BLaER1 (cell line): Measurements from ENCODE around the gene SYTL3.
A peak's percentile ranks its signal among the peaks of the same experiment; 100 is the strongest.

Experiments
- H3K27ac ChIP-seq: shearing (Covaris generic); formaldehyde crosslinking; 2 replicates; pipeline ENCODE4 v1.8.1; 2022
- H3K27me3 ChIP-seq: shearing (Covaris generic); formaldehyde crosslinking; 2 replicates; pipeline ENCODE4 v1.8.1; 2022
- H3K36me3 ChIP-seq: shearing (Covaris generic); formaldehyde crosslinking; 2 replicates; pipeline ENCODE4 v1.8.1; 2022
- H3K4me1 ChIP-seq: shearing (Covaris generic); formaldehyde crosslinking; 2 replicates; pipeline ENCODE4 v1.8.1; 2022
- H3K4me2 ChIP-seq: shearing (Covaris generic); formaldehyde crosslinking; 2 replicates; pipeline ENCODE4 v1.8.1; 2022
- H3K4me3 ChIP-seq: shearing (Covaris generic); formaldehyde crosslinking; 2 replicates; pipeline ENCODE4 v1.8.1; 2022
- H3K9ac ChIP-seq: shearing (Covaris generic); formaldehyde crosslinking; 2 replicates; pipeline ENCODE4 v1.8.1; 2022
- H3K9me3 ChIP-seq: shearing (Covaris generic); formaldehyde crosslinking; 2 replicates; pipeline ENCODE4 v1.8.1; 2022
- H4K20me1 ChIP-seq: shearing (Covaris generic); formaldehyde crosslinking; 2 replicates; pipeline ENCODE4 v1.8.1; 2022
- Cebpa-rat ChIP-seq: shearing (Covaris generic); IDR thresholded peaks from 2 replicates; pipeline ENCODE4 v1.8.1; 2022

The SYTL3 gene

DNA sequence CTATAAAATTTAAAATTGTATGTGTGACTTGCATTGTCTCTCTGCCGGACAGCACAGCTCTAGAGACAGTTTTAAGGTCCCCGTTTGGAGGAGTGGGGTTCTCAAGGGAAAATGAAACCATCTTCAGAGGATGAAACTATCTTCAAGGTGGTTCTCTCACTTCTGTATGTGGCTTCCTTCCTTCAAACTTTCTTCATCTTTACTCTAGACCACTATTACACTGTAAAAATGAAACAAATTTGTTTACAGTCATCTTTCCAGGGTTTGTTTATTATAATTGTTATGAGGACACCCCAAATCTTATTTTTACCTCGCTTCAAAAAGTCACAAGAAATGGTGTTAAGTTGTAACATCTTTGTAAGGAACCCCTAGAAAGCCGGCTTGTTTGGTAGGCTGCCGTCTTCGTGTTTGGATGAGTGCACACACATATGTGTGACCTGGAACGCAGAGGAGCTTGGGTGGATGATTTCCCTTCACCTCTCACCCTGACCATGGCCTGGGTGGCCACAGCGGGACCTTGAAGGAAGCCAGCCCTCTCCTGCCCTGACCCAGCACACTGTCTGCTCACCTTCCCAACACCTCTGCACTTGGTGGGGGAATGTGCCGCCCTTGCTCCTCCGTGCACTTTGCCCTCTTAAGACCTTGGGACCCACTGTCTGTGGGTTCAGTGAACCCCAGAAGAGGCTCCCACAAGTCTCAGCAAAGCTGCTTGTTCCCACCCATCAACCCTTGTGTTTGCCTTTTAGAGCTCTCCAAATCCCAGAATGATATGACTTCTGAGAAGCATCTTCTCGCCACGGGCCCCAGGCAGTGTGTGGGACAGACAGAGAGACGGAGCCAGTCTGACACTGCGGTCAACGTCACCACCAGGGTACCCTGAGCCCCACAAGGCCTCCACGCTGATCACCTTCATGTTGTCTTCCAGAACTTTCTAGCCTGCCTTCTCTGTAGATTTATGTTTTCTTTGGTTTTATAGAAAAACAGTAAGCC lies 67.8 kb downstream of the SYTL3 start:
- Histone ChIP-seq H3K4me3 (no peak overlapping the region), H3K9me3 (no peaks in the 10 kb centered on the region), H4K20me1 (no peaks in the 10 kb centered on the region), H3K27me3 (no peaks in the 10 kb centered on the region), H3K9ac (no peak overlapping the region), H3K36me3 (no peaks in the 10 kb centered on the region), H3K4me2 (peak overlapping the region; percentile 33), H3K27ac (no peak overlapping the region), H3K4me1 (peaks cover 55% of the 10 kb centered on the region)
- TF ChIP-seq Cebpa-rat: no peak

DNA sequence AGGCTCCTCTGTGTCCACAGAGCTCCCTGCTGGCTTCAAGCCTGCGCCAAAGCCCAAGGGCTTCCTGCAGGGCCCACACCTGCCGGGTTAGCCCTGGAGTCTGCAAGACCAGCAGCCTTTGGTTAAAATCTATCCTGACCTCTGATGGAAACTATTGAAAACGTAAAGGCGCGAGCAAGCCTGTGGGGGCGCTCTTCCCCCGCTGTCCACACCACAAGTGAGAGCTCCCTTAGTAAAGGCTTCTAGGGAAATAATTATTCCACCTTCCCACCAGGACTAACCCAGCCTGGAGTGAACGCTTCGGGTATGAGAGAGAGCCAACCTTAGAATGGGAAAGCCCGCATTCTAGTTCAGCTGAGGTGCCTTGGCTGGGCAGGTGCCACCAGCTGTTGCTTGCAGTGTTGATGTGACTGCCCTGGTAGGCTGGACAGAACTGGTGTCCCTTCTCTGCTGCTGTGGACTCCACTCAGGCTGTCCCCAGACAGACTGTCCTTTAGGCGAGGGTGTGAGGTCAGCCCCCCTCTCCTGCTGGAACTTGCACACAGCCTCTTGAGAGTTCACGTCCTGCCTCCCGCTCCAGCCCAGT lies 68.7 kb downstream of the SYTL3 start:
- no peak overlapping the region for H3K27ac ChIP-seq

DNA sequence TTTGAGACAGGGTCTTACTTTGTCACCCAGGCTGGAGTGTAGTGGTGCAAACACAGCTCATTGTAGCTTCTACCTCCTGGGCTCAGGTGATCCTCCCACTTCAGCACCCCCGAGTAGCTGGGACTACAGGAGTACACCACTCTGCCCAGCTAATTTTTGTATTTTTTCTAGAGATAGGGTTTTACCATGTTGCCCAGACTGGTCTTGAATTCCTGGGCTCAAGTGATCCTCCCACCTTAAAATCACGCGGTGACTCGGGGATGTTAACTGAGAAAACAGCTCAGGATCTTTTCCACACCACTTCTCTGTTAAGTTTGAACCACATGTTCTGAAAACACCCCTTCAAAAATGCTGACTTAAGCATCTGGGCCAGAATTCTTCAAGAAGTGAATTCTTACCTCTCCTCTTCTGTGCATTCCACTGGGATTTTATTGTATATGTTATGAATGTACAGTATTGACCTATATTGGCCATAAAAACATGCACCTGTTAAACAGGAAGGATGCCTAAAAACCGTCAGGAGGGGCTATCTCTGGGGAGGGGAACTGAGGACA lies 72.4 kb downstream of the SYTL3 start:
- Histone ChIP-seq H3K36me3 (no peaks in the 10 kb centered on the region), H3K4me2 (0 out of 2 replicates have a peak overlapping the region, but pooled peaks have one; percentile 7), H3K4me3 (no peak overlapping the region), H3K27ac (no peak overlapping the region), H3K4me1 (peaks cover 27% of the 10 kb centered on the region), H3K9ac (no peak overlapping the region), H3K9me3 (no peaks in the 10 kb centered on the region), H3K27me3 (no peaks in the 10 kb centered on the region), H4K20me1 (no peaks in the 10 kb centered on the region)
- TF ChIP-seq Cebpa-rat: no peak

More for the DNA sequence above, 68.7 kb downstream of the SYTL3 start:
- Histone ChIP-seq H3K9me3 (no peaks in the 10 kb centered on the region), H3K27me3 (no peaks in the 10 kb centered on the region), H3K9ac (no peak overlapping the region), H3K4me3 (no peak overlapping the region), H3K4me2 (no peak overlapping the region), H3K4me1 (peaks cover 58% of the 10 kb centered on the region), H4K20me1 (no peaks in the 10 kb centered on the region), H3K36me3 (no peaks in the 10 kb centered on the region)
- TF ChIP-seq Cebpa-rat: no peak

DNA sequence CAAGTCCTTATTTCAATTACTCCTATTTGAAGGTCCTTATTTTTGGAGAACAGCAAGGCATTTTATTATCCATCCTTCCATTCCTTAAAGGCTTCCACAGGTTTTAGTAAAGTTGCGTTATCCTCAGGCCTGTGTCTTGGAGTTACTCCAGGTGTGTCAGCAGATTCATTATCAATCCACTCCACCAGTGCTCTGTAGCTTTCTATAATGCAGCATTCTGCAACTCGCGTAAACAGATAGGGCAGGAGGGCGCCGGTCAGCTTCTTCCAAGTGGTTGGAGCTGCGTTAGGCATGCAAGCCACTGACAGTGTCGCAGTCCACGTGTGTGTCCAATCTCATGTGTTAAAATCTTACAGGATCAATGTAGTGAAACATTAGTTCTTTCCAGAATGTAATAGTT lies 75.8 kb downstream of the SYTL3 start:
- Histone ChIP-seq H3K9me3 (peaks cover 21% of the 10 kb centered on the region), H3K4me3 (no peak overlapping the region), H3K27me3 (no peaks in the 10 kb centered on the region), H3K27ac (no peak overlapping the region), H3K9ac (no peak overlapping the region), H4K20me1 (no peaks in the 10 kb centered on the region), H3K36me3 (no peaks in the 10 kb centered on the region), H3K4me2 (no peak overlapping the region), H3K4me1 (peaks cover 12% of the 10 kb centered on the region)
- TF ChIP-seq Cebpa-rat: no peak

DNA sequence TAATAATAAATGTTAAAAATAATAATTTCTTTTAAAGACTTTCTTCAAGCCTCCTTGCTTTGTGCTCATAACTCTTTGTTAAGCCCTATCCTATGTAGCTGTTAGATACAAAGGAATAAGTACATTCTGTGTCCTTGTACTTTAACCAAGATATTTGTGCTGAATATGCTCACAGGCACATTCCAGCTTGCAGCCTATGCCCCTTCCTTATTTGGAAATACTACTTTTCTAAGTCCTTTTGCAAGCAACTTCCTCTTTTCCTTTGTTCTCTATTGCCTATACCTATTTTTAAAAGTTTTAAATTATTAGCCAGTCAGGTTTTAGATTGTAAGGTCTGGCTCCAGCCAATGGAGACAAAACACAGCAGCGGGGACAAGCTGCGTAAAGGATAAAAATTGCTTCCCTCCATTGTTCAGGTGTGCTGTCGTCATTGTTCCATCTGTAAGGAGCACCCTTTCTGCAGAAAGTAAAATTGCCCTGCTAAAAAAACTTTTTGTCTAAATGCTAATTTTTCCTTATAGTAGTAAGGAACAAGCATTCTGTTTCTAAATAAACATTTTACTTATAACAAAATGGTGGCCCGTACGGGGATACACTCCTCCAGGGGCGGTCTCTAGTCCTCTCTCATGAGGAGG lies 80.2 kb downstream of the SYTL3 start:
- H4K20me1 ChIP-seq: no peaks in the 10 kb centered on the region
- no peaks in the 10 kb centered on the region for H3K27me3 ChIP-seq
- H3K9ac ChIP-seq: no peak overlapping the region
- no peaks in the 10 kb centered on the region for H3K36me3 ChIP-seq
- H3K4me3 ChIP-seq: no peak overlapping the region
- H3K4me2 ChIP-seq: no peak overlapping the region
- no peak for TF ChIP-seq Cebpa-rat
- no peaks in the 10 kb centered on the region for H3K4me1 ChIP-seq
- H3K27ac ChIP-seq: no peak overlapping the region
- H3K9me3 ChIP-seq: peaks cover 56% of the 10 kb centered on the region

DNA sequence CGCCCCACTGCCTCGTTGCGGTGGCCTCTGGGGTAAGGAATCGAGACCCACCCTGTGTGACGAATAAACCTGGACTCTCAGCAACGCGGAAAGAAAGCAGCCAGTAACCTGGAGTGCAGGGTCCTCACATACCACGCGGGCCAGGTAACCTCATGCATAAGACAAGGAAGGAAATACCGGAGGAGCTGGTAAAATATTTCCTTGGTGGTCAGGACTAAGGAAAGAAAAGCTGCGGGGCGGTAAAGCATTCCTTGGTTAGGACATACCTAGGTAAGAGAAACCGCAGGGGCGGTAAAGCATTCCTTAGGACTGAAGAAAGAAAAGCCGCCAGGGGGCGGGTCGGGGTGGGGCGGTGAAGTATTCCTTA lies 80.7 kb downstream of the SYTL3 start:
- TF ChIP-seq Cebpa-rat: no peak
- Histone ChIP-seq H3K27ac (no peak overlapping the region), H3K36me3 (no peaks in the 10 kb centered on the region)

GRCh38 chr6:158735009-158735408 lies 85.2 kb downstream of the SYTL3 start:
- Histone ChIP-seq H3K9ac (no peak overlapping the region), H3K27ac (no peak overlapping the region), H3K4me3 (no peak overlapping the region), H3K4me1 (no peaks in the 10 kb centered on the region), H3K4me2 (no peak overlapping the region), H3K9me3 (peaks cover 62% of the 10 kb centered on the region), H4K20me1 (no peaks in the 10 kb centered on the region), H3K36me3 (no peaks in the 10 kb centered on the region), H3K27me3 (no peaks in the 10 kb centered on the region)
- no peak for TF ChIP-seq Cebpa-rat

More for the DNA sequence above, 80.7 kb downstream of the SYTL3 start:
- H3K9me3 ChIP-seq: peaks cover 56% of the 10 kb centered on the region
- no peaks in the 10 kb centered on the region for H4K20me1 ChIP-seq
- no peak overlapping the region for H3K4me3 ChIP-seq
- H3K9ac ChIP-seq: no peak overlapping the region
- no peaks in the 10 kb centered on the region for H3K27me3 ChIP-seq
- no peak overlapping the region for H3K4me2 ChIP-seq
- no peaks in the 10 kb centered on the region for H3K4me1 ChIP-seq

DNA sequence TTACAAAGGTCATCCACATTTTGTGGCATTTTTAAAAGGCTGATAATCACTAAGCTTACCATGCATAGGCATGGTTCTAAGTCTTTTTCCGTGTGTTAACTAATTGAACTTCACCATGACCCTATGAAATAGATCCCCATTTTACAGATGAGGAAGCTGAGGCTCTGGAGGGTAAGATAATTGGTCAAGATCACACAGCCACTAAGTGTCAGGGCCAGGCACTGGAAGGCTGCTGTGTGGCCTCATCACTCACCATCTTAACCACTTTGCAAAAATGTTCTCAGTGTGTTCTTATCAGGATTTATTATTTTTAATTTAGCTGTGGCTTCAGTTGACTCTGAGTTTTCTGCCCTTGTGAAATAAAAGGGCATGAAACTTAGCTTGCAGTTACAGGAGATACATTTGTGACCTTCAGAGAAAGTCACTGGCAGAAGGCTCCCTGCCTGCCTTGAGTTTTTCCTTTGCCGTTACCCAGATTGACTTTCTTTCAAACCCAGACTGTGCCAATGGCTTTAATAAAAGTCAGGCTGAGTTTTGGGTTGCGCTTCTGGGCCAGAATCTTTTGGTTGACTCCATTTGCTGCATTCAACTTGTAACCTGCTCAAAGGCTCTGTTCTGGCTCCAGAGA lies 87.3 kb downstream of the SYTL3 start:
- Histone ChIP-seq H3K27me3 (no peaks in the 10 kb centered on the region), H3K36me3 (no peaks in the 10 kb centered on the region), H3K4me2 (no peak overlapping the region), H3K4me1 (no peaks in the 10 kb centered on the region), H3K9me3 (peaks cover 56% of the 10 kb centered on the region), H3K9ac (no peak overlapping the region), H3K4me3 (no peak overlapping the region), H3K27ac (no peak overlapping the region), H4K20me1 (no peaks in the 10 kb centered on the region)
- TF ChIP-seq Cebpa-rat: no peak
